Muscle of arm (tissue), 12 donors: ENCODE data around the gene MAPT. TPM values are rescaled to one million over a fixed set of nuclear protein-coding genes. Genes with fewer than 3 reads are reported as not detected.
"Not testable (repeated sequence)": the region's sequence is repeated elsewhere in the genome, so short reads cannot be mapped to it uniquely, and the experiment has no call there.

Experiments used
- DNase-seq: peaks from one replicate; pipeline ENCODE4 v3.0.0-alpha.2; 2013
- polyA plus RNA-seq, 12 donors: library from polyadenylated mRNA; unstranded; fragments of 120-200 nt; gene quantifications; one replicate each; pipeline ENCODE4 v1.2.1, GENCODE V29; 2013; ENCODE audit not compliant: insufficient read length in 12 of 12

MAPT gene
- polyA plus RNA-seq, 12 donors, result 4.4 to 14.4 (median 9.0) TPM; not detected in 1

DNA sequence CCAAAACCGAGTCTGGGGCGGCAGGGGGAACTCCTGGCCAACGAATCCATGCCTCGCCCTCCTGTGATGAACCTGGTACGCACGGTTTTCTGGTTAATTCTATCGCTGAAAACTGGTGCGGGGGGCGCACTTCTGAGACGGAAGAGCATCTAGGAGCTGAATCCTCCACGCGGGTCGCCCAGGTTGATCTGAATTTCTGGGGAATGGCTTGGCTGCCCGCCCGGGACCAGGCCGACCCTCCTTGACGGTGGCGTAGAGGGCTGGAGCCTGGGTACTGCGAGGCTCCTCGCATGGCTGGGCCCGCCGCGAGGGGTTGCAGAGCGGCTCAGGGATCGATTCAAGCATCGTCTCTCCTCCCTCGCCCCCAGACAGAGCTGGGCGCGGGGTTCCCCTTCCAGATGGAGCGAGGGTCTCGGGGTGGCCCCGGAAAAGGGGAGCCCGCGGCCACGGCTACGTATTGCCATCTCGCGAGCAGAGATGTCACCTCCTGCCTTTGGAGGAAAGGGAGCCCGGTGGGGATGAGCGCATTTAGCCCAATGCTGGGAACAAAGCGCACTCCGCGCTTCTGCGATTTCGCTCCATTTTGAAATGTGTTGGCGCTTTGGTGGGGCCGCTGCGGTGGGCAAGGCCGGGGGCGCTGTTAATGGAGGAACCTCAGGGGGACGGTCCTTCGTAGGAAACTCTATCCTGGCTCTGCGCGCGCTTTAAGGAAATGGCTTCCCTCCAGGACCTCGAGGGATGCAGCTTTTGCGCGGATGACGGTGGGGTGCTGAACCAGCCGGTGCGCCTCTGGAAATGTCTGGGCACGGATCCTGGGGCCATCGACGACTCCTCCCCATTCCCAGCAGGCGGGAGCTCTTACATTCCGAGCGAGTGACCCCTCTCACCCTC lies 2.7 kb downstream of the MAPT start:
- no peak for DNase-seq

DNA sequence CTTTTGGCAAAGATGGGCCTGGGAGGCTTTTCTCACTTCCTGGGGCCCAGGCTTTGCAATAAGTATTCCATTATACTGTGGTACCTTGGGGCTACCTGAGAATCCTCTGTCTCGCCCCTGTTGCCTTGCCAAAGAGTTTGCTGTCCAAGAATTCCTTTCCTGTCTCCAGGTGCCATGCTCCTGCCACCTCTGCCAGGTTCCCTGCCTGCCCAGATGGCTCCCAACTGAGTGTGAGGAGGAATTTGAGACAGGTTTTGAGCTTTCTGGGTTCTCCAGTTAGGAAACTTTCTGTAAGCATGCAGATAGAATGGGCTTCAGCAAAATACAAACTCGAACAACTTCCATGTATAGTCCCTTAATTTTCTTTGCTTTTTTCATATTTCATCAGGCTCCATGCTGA lies 5.8 kb downstream of the MAPT start:
- DNase-seq, result no peak

GRCh38 chr17:45900723-45901415 lies 6.5 kb downstream of the MAPT start:
- no peak for DNase-seq

DNA sequence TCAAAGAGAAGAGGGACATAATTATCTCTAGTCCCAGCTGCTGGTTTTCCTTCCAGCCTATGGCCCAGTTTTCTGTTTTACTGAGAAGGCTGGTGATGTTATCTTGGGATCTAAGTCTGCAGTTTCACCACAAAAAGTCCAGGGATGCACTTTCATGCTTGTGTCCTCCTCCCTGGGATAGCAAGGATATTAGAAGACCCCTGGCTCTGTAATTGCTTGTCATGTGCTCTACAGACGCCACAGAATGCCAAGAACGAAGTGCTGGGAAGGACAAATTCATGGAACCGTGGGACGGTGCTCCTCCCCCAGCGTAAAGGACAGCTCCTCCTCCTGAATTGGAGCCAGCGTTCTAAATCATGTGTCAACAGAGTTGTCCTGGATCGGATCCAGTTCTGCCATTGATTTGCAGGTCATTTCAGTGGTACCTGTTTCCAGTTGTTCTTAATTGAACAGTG lies 8.6 kb downstream of the MAPT start:
- DNase-seq, result no peak

- peak; percentile 30 for DNase-seq
Observed at GRCh38 chr17:45904866-45905265, 10.5 kb downstream of the MAPT start.

GRCh38 chr17:45905814-45906213 lies 11.5 kb downstream of the MAPT start:
- no peak for DNase-seq

DNA sequence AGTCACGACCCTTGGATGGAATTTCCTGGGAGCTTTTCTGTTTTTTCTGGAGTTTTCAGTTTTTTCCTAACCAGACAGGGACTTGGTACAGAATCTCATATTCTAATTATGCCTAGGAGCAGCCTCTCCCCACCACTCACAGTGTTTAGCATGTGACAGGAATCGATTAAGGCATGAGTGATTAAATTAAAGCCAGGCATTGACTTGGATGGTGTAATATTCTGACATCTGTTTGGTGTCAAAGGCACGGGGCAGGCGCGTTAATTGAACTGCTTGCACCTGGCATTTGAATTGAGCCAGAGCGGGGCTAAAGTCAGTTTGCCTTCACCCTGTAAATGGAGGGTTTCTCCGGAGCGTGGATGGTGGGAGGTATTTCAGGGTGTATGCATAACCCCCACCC lies 11.9 kb downstream of the MAPT start:
- DNase-seq, result no peak

DNA sequence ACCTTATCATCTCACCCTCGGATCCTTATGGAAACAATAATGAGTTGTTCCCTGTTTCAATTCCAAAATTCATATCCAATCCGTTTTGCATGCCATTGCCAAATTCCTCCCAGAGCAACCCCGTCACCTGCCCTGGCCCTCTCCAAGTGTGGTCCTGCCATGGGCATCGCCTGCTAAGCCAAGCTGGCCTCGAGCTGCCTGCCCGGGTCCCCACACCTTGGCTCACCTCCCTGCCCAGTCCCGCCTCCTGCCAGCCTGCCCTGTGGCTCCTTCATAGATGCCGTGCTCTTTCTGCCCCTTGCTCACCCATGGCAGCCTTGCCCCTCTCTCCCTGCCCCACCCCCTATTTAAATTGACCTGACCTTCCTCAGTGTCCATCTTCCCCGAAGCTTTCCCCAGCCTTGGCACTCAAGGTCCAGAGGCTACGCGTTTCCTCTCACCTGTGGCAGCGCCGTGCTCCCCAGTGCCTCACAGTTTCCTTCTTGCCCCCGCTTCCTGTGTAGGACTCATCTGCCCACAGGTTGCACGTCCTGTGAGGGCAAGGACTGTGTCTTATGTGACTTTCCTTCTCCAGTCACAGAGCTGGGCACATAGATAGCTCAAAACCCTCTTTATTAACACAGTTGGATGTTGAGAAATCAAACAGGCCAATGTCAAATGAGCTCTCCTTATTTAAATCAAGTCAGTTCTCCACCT lies 12.7 kb downstream of the MAPT start:
- no peak for DNase-seq

DNA sequence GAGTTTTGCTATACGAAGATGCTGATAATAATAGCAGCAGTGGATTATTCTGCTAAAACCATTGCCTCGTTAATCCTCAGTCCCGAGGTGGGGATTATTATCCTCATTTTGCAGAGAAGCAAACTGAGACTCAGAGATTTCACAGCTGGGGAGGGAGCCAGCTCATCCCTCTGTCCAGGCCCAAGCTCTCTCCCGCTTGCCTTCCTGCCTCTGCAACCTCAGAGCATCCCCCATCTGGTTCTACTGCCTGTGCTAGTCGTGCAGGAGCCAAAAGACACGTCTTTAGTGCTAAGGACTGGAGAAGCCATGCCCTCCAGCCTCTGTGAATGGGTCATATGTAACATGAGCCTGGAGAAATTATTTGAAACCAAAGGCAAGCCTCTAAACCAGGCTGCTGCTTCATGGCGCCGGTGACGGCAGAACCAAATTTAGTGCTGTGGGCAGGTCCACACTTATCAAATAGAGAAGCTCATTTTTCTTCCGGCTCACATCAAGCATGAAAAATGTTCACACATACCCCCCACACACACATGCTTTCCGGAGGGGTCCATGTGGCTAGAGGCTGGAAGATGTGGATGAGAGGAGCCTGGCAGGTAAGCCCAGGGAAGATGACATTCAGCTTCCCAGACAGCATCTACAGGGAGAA lies 13.5 kb downstream of the MAPT start:
- no peak for DNase-seq

DNA sequence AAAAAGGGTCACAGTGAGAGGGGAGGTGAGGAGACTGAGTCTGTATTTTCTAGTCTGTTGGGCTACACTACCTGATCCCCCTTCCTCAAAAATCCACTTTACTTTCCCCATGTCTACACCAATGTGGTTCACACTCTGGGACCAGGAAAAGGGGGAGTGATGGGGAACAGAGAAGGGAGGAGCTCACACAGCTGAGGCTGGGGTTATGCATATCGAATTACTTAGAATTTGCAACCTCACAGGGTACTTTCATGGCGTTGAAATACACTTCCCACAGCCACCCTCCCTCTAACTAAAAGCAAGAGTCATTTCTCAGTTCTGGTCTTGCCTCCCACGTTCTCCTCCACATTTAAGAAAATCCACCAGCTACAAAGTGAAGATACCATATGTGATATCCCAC lies 14.1 kb downstream of the MAPT start:
- DNase-seq, result no peak

DNA sequence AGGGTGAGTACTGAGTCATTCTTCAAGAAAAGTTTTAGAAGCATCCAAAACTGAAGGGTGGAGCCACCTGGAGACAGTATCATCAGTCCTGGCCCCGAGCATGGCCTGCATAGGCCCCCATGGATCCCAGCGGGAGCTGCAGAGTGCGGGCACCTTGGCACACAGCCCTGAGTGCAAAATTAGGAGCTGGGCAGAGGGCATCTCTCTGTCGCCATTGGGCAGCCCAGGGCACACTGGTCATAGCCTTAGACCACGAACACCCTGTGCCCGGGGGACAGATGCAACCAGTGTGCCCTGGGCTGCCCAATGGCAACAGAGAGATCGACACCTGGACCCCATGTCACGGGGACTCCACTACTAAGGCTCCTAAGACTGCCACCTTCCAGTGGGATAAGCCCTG lies 14.6 kb downstream of the MAPT start:
- no peak for DNase-seq

- no peak for DNase-seq
Observed at GRCh38 chr17:45910667-45911066, 16.3 kb downstream of the MAPT start.

GRCh38 chr17:45912319-45912718 lies 18.0 kb downstream of the MAPT start:
- DNase-seq, result no peak

GRCh38 chr17:45913030-45913429 lies 18.7 kb downstream of the MAPT start:
- not testable (repeated sequence) for DNase-seq

DNA sequence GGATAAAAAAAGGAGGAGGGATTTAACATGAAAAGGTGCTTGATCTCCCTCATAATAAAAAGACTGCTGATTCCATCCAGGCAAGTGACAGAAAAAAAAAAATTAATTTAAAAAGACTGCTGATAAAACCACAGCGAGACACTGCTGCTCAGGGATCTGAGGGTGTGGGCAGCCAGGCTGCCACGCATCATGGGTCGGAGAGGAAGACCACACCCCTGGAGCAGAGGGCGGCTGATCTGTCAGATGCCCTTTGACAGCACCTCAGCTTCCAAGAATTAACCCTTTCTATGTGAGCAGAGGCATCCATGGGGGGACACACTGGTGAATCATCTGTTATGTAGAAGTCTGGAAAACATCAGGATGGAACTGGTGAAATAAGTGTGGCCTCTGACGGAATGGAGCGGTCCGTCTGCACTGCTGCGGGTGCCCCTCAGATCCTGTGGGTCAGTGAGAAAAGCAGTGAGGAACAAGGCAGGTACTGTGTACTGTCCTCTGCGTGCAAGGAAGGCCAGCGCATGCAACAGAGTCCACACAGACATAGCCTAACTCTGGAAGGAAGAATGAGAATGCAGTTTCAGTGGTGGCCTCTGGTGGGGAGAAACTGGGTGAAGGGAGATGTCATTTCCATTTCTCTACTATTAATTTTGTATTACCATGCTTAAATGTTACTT lies 19.8 kb downstream of the MAPT start:
- DNase-seq, result no peak

DNA sequence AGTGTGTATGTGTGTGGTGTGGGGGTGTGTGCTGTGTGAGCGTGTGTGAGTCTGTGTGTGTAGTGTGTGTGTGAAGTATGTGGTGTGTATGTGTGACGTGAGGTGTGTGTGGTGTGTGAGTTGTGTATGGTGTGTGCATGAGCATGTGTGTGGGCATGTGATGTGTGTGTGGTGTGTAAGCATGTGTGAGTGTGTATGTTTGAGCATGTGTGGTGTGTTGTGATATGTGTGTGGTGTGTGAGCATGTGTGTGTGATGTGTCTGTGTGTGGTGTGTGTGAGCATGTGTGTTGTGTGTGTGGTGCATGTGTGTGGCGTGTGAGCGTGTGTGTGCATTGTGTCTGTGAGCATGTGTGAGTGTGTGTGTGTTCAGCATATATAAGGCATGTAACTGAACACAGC lies 20.9 kb downstream of the MAPT start:
- DNase-seq, result no peak

- DNase-seq, result no peak
Observed at GRCh38 chr17:45917081-45917480, 22.7 kb downstream of the MAPT start.

- DNase-seq, result no peak
Observed at GRCh38 chr17:45918241-45918745, 23.9 kb downstream of the MAPT start.

DNA sequence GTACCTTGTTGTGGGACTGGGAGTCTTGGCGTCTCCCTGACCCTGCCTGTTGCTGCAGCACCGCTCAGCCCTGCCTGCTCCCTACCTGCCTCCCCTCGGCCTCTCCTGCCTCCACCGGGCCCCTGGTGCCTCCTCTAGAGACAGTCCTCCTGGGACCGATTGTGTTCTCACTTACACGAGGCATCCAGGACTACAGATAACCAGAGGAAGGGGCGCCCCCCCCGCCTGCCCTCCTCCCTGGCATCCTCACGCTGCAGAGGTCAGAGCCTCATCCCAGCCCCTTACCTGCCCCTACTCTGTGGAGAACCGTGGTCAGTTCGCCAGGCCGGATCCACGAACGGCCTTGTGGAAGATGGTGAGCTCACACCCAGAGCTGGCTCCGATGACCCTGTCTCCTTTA lies 24.8 kb downstream of the MAPT start:
- no peak for DNase-seq

DNA sequence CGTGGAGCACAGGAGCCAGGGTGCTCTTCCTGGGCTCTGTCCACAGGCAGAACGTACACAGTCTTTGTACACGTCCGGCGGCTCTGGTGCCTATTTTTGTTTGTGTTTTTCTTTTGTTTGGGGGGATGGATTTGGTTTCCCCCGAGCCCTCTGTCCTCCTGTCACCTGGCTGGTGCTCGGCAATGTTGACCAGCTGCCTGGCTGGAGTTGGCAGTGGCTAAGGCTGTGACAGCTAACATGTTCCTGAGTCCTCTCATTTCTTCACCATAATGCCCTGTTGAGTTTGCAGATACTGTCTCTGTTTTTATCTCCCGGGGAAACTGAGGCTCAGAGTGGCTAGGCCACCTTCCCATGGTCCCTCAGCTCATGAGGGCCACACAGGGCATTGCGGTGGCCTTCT lies 25.7 kb downstream of the MAPT start:
- DNase-seq, result no peak
